Astrocyte of the spinal cord (primary cell): Measurements from ENCODE around the gene FGD4.
A peak's percentile ranks its signal among the peaks of the same experiment; 100 is the strongest.

ENCODE experiments used
- DNase-seq: peaks from one replicate; pipeline ENCODE4 v3.0.0; 2011; ENCODE audit warnings: low read depth, low spot score
- H3K4me3 ChIP-seq: 2 replicates; pipeline ENCODE4 v1.5.1; 2011; ENCODE audit warnings: low read depth, mild to moderate bottlenecking, low read length, moderate library complexity
- CTCF ChIP-seq: IDR thresholded peaks from 2 replicates; pipeline ENCODE4 v1.5.1; 2012; ENCODE audit warnings: low read depth, mild to moderate bottlenecking, low read length, inconsistent platforms
- in situ Hi-C: cut with HindIII; loops from 2 replicates; pipeline ENCODE4 v1.10.0; 2017; ENCODE audit warnings: low sequenced_read_pairs

Gene FGD4

GRCh38 chr12:32542428-32543229 lies 143.3 kb downstream of the FGD4 start:
- no peak for DNase-seq
- H3K4me3 ChIP-seq, result no peak overlapping the region
- no peak for TF ChIP-seq CTCF
- in situ Hi-C loops, result no loop called here

- in situ Hi-C loops, result no loop called here
- H3K4me3 ChIP-seq, result no peak overlapping the region
- TF ChIP-seq CTCF, result no peak
- no peak for DNase-seq
Measured at GRCh38 chr12:32544893-32545292, 145.5 kb downstream of the FGD4 start.

GRCh38 chr12:32545413-32545980 lies 146.1 kb downstream of the FGD4 start:
- TF ChIP-seq CTCF, result no peak
- H3K4me3 ChIP-seq, result no peak overlapping the region
- no peak for DNase-seq
- in situ Hi-C loops, result no loop called here

- TF ChIP-seq CTCF, result no peak
- H3K4me3 ChIP-seq, result no peak overlapping the region
- no peak for DNase-seq
- in situ Hi-C loops, result no loop called here
Measured at GRCh38 chr12:32546272-32546671, 146.9 kb downstream of the FGD4 start.

- peak; percentile 95 for DNase-seq
- TF ChIP-seq CTCF, result no peak
- in situ Hi-C loops, result no loop called here
- H3K4me3 ChIP-seq, result no peak overlapping the region
Measured at GRCh38 chr12:32548691-32549281, 149.4 kb downstream of the FGD4 start.

- no peak for TF ChIP-seq CTCF
- in situ Hi-C loops, result no loop called here
- peak; percentile 70 for DNase-seq
- no peak overlapping the region for H3K4me3 ChIP-seq
Measured at GRCh38 chr12:32549675-32550079, 150.3 kb downstream of the FGD4 start.
